ENCODE results near the gene ADAMTS10.

DNA sequence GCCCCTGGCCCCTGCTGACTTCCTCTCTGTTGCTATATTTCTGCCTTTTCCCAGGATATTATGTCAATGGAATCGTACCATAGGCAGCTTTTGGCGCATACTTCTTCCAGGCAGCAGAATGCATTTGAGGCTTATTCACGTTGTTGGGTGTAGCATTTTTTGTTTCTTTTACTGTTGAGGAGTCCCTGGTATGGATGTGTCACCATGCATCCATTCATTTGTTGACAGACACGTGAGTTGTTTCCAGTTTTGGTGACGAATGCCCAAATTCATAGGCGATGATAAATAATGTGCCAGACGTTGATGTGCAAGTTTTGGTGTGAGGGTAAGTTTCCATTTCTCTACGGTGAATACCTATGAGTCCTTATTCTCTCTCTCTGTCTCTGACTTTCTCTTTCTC is 24.9 kb upstream of the ADAMTS10 start:
- TF ChIP-seq FOXM1 (IDR thresholded peaks at IDR 0.05; ENCODE audit: borderline replicate concordance, low read depth) (no peak), YY1 (IDR thresholded peaks at IDR 0.05; ENCODE audit: low read depth) (no peak), EGR1 (IDR thresholded peaks at IDR 0.05) (no peak), RAD21 (IDR thresholded peaks at IDR 0.05; ENCODE audit: low read depth) (no peak), TCF12 (IDR thresholded peaks at IDR 0.05; ENCODE audit: low read depth) (no peak)
- TF ChIP-seq, protein P1, sequence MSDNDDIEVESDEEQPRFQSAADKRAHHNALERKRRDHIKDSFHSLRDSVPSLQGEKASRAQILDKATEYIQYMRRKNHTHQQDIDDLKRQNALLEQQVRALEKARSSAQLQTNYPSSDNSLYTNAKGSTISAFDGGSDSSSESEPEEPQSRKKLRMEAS (IDR thresholded peaks at IDR 0.05): no peak
- TF ChIP-seq, protein P2, sequence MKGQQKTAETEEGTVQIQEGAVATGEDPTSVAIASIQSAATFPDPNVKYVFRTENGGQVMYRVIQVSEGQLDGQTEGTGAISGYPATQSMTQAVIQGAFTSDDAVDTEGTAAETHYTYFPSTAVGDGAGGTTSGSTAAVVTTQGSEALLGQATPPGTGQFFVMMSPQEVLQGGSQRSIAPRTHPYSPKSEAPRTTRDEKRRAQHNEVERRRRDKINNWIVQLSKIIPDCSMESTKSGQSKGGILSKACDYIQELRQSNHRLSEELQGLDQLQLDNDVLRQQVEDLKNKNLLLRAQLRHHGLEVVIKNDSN (IDR thresholded peaks at IDR 0.05): no peak
- TF ChIP-seq, protein P3, sequence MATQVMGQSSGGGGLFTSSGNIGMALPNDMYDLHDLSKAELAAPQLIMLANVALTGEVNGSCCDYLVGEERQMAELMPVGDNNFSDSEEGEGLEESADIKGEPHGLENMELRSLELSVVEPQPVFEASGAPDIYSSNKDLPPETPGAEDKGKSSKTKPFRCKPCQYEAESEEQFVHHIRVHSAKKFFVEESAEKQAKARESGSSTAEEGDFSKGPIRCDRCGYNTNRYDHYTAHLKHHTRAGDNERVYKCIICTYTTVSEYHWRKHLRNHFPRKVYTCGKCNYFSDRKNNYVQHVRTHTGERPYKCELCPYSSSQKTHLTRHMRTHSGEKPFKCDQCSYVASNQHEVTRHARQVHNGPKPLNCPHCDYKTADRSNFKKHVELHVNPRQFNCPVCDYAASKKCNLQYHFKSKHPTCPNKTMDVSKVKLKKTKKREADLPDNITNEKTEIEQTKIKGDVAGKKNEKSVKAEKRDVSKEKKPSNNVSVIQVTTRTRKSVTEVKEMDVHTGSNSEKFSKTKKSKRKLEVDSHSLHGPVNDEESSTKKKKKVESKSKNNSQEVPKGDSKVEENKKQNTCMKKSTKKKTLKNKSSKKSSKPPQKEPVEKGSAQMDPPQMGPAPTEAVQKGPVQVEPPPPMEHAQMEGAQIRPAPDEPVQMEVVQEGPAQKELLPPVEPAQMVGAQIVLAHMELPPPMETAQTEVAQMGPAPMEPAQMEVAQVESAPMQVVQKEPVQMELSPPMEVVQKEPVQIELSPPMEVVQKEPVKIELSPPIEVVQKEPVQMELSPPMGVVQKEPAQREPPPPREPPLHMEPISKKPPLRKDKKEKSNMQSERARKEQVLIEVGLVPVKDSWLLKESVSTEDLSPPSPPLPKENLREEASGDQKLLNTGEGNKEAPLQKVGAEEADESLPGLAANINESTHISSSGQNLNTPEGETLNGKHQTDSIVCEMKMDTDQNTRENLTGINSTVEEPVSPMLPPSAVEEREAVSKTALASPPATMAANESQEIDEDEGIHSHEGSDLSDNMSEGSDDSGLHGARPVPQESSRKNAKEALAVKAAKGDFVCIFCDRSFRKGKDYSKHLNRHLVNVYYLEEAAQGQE (IDR thresholded peaks at IDR 0.05; ENCODE audit: low read depth): no peak
